IPS-20b (cell line): Measurements from ENCODE around the gene TBC1D5.
"Not testable (repeated sequence)": the region's sequence is repeated elsewhere in the genome, so short reads cannot be mapped to it uniquely, and the experiment has no call there.

Experiments
- H3K27ac ChIP-seq: one replicate; pipeline ENCODE4 v1.5.1; 2013; ENCODE audit warnings: low read length
- H3K27me3 ChIP-seq: 2 replicates; pipeline ENCODE4 v1.6.1; 2013; ENCODE audit warnings: mild to moderate bottlenecking, low read length, inconsistent platforms; ENCODE audit not compliant: insufficient read depth
- H3K36me3 ChIP-seq: 2 replicates; pipeline ENCODE4 v1.6.1; 2013; ENCODE audit warnings: low read depth, mild to moderate bottlenecking, inconsistent platforms, low read length, moderate library complexity; ENCODE audit not compliant: insufficient read depth
- H3K4me1 ChIP-seq: 2 replicates; pipeline ENCODE4 v1.6.1; 2013; ENCODE audit warnings: mild to moderate bottlenecking, control low read depth, inconsistent platforms, low read length, moderate library complexity; ENCODE audit not compliant: insufficient read depth
- H3K4me3 ChIP-seq: 2 replicates; pipeline ENCODE4 v1.5.1; 2013; ENCODE audit warnings: mild to moderate bottlenecking, low read length, inconsistent platforms
- H3K9ac ChIP-seq: 2 replicates; pipeline ENCODE4 v1.6.1; 2013; ENCODE audit warnings: low read depth, mild to moderate bottlenecking, inconsistent platforms, low read length, moderate library complexity
- H3K9me3 ChIP-seq: 2 replicates; pipeline ENCODE4 v1.6.1; 2013; ENCODE audit warnings: mild to moderate bottlenecking, low read depth, low read length, inconsistent platforms; ENCODE audit not compliant: insufficient read depth

TBC1D5 gene

GRCh38 chr3:17130956-17131355 is 611.5 kb downstream of the TBC1D5 start:
- no peak overlapping the region for H3K4me3 ChIP-seq
- H3K27me3 ChIP-seq: no peaks in the 10 kb centered on the region
- H3K9ac ChIP-seq: no peak overlapping the region
- no peaks in the 10 kb centered on the region for H3K36me3 ChIP-seq
- no peak overlapping the region for H3K27ac ChIP-seq
- H3K9me3 ChIP-seq: no peaks in the 10 kb centered on the region
- no peaks in the 10 kb centered on the region for H3K4me1 ChIP-seq

- H3K27ac ChIP-seq: no peak overlapping the region
- H3K9me3 ChIP-seq: no peaks in the 10 kb centered on the region
- no peak overlapping the region for H3K4me3 ChIP-seq
- no peak overlapping the region for H3K9ac ChIP-seq
- no peaks in the 10 kb centered on the region for H3K4me1 ChIP-seq
- H3K36me3 ChIP-seq: no peaks in the 10 kb centered on the region
- H3K27me3 ChIP-seq: no peaks in the 10 kb centered on the region
Measured at GRCh38 chr3:17129556-17129955, 612.9 kb downstream of the TBC1D5 start.

GRCh38 chr3:17128671-17129070 is 613.8 kb downstream of the TBC1D5 start:
- not testable (repeated sequence) for H3K4me1 ChIP-seq, H3K4me3 ChIP-seq, H3K9ac ChIP-seq, H3K9me3 ChIP-seq, H3K27ac ChIP-seq, H3K36me3 ChIP-seq, H3K27me3 ChIP-seq

GRCh38 chr3:17125738-17126442 is 616.5 kb downstream of the TBC1D5 start:
- H3K4me3 ChIP-seq: no peak overlapping the region
- no peak overlapping the region for H3K9ac ChIP-seq

GRCh38 chr3:17122758-17123157 is 619.7 kb downstream of the TBC1D5 start:
- no peak overlapping the region for H3K9ac ChIP-seq
- H3K36me3 ChIP-seq: no peaks in the 10 kb centered on the region
- no peak overlapping the region for H3K4me3 ChIP-seq
- H3K27me3 ChIP-seq: no peaks in the 10 kb centered on the region
- no peaks in the 10 kb centered on the region for H3K9me3 ChIP-seq
- no peak overlapping the region for H3K27ac ChIP-seq
- H3K4me1 ChIP-seq: no peaks in the 10 kb centered on the region

More at GRCh38 chr3:17125738-17126442, 616.5 kb downstream of the TBC1D5 start:
- H3K4me1 ChIP-seq: no peaks in the 10 kb centered on the region
- no peaks in the 10 kb centered on the region for H3K27me3 ChIP-seq
- H3K27ac ChIP-seq: no peak overlapping the region
- no peaks in the 10 kb centered on the region for H3K9me3 ChIP-seq
- H3K36me3 ChIP-seq: no peaks in the 10 kb centered on the region

- no peak overlapping the region for H3K9ac ChIP-seq
- no peaks in the 10 kb centered on the region for H3K9me3 ChIP-seq
- H3K4me1 ChIP-seq: no peaks in the 10 kb centered on the region
- H3K4me3 ChIP-seq: no peak overlapping the region
- no peaks in the 10 kb centered on the region for H3K27me3 ChIP-seq
- no peak overlapping the region for H3K27ac ChIP-seq
- H3K36me3 ChIP-seq: no peaks in the 10 kb centered on the region
Measured at GRCh38 chr3:17121336-17121735, 621.1 kb downstream of the TBC1D5 start.

- no peaks in the 10 kb centered on the region for H3K9me3 ChIP-seq
- H3K27ac ChIP-seq: no peak overlapping the region
- H3K36me3 ChIP-seq: no peaks in the 10 kb centered on the region
- no peak overlapping the region for H3K9ac ChIP-seq
- no peaks in the 10 kb centered on the region for H3K4me1 ChIP-seq
- H3K27me3 ChIP-seq: no peaks in the 10 kb centered on the region
- no peak overlapping the region for H3K4me3 ChIP-seq
Measured at GRCh38 chr3:17120115-17120514, 622.3 kb downstream of the TBC1D5 start.

- Histone ChIP-seq H3K27ac (no peak overlapping the region), H3K4me3 (no peak overlapping the region), H3K9me3 (no peaks in the 10 kb centered on the region)
Measured at GRCh38 chr3:17119201-17120072, 623.0 kb downstream of the TBC1D5 start.

GRCh38 chr3:17118771-17119170 is 623.7 kb downstream of the TBC1D5 start:
- no peaks in the 10 kb centered on the region for H3K27me3 ChIP-seq
- H3K9me3 ChIP-seq: no peaks in the 10 kb centered on the region
- H3K36me3 ChIP-seq: no peaks in the 10 kb centered on the region
- no peak overlapping the region for H3K27ac ChIP-seq
- H3K9ac ChIP-seq: no peak overlapping the region
- H3K4me3 ChIP-seq: no peak overlapping the region
- H3K4me1 ChIP-seq: no peaks in the 10 kb centered on the region

More at GRCh38 chr3:17119201-17120072, 623.0 kb downstream of the TBC1D5 start:
- no peaks in the 10 kb centered on the region for H3K36me3 ChIP-seq
- H3K27me3 ChIP-seq: no peaks in the 10 kb centered on the region
- no peak overlapping the region for H3K9ac ChIP-seq
- no peaks in the 10 kb centered on the region for H3K4me1 ChIP-seq

- Histone ChIP-seq H3K36me3 (no peaks in the 10 kb centered on the region), H3K9me3 (no peaks in the 10 kb centered on the region), H3K9ac (no peak overlapping the region), H3K4me3 (no peak overlapping the region), H3K4me1 (no peaks in the 10 kb centered on the region), H3K27ac (no peak overlapping the region), H3K27me3 (no peaks in the 10 kb centered on the region)
Measured at GRCh38 chr3:17116007-17116600, 626.3 kb downstream of the TBC1D5 start.

- Histone ChIP-seq H3K4me1 (no peaks in the 10 kb centered on the region), H3K27me3 (no peaks in the 10 kb centered on the region), H3K27ac (no peak overlapping the region), H3K4me3 (no peak overlapping the region), H3K36me3 (no peaks in the 10 kb centered on the region), H3K9me3 (no peaks in the 10 kb centered on the region), H3K9ac (no peak overlapping the region)
Measured at GRCh38 chr3:17115186-17115585, 627.2 kb downstream of the TBC1D5 start.
